ENCODE results near the gene NTM.

- no peak for TF ChIP-seq CTCF (IDR thresholded peaks at IDR 0.05)
- TF ChIP-seq POLR2A (IDR thresholded peaks at IDR 0.05): no peak
- no peak for TF ChIP-seq POLR2AphosphoS5 (IDR thresholded peaks at IDR 0.05)
Observed at GRCh38 chr11:131632971-131633370, 262.6 kb downstream of the NTM start.

Measured in transverse colon (tissue), 4 donors.